H9 (cell line): ENCODE measurements around the gene HDAC5. TPM values are rescaled to one million over a fixed set of nuclear protein-coding genes. Genes with fewer than 3 reads are reported as not detected.

Source experiments
- DNase-seq: peaks from one replicate; pipeline ENCODE4 v3.0.0-alpha.2; 2017
- H2AFZ ChIP-seq: one replicate; pipeline ENCODE4 v1.6.1; 2013; ENCODE audit warnings: mild to moderate bottlenecking, low read length, control low read depth, moderate library complexity
- H2AK5ac ChIP-seq: 2 replicates; pipeline ENCODE4 v1.6.1; 2013; ENCODE audit warnings: low read length, control low read depth, mixed read lengths; ENCODE audit not compliant: insufficient read length
- H2BK120ac ChIP-seq: one replicate; pipeline ENCODE4 v1.6.1; 2013; ENCODE audit warnings: low read depth, mild to moderate bottlenecking, low read length, control low read depth, inconsistent platforms; ENCODE audit not compliant: poor library complexity, severe bottlenecking
- H2BK12ac ChIP-seq: 2 replicates; pipeline ENCODE4 v1.6.1; 2013; ENCODE audit warnings: low read length, control low read depth, mixed read lengths, low read depth; ENCODE audit not compliant: insufficient read length
- H2BK15ac ChIP-seq: 2 replicates; pipeline ENCODE4 v1.6.1; 2013; ENCODE audit warnings: low read depth, low read length, control low read depth
- H2BK20ac ChIP-seq: one replicate; pipeline ENCODE4 v1.6.1; 2013; ENCODE audit warnings: low read depth, mild to moderate bottlenecking, low read length, control low read depth, inconsistent platforms; ENCODE audit not compliant: poor library complexity, severe bottlenecking
- H2BK5ac ChIP-seq: 2 replicates; pipeline ENCODE4 v1.6.1; 2013; ENCODE audit warnings: low read length, control low read depth, mixed read lengths; ENCODE audit not compliant: insufficient read length
- H3K14ac ChIP-seq: 2 replicates; pipeline ENCODE4 v1.6.1; 2013; ENCODE audit warnings: low read length, control low read depth; ENCODE audit not compliant: insufficient read depth
- H3K18ac ChIP-seq: 2 replicates; pipeline ENCODE4 v1.6.1; 2013; ENCODE audit warnings: low read depth, mild to moderate bottlenecking, mixed read lengths, low read length, control low read depth; ENCODE audit not compliant: insufficient read length
- H3K23ac ChIP-seq: 2 replicates; pipeline ENCODE4 v1.6.1; 2013; ENCODE audit warnings: low read length, control low read depth, mixed read lengths, low read depth; ENCODE audit not compliant: insufficient read length
- H3K23me2 ChIP-seq: 2 replicates; pipeline ENCODE4 v1.6.1; 2013; ENCODE audit warnings: low read depth, mild to moderate bottlenecking, mixed read lengths, low read length, control low read depth; ENCODE audit not compliant: insufficient read length, poor library complexity, severe bottlenecking
- H3K27ac ChIP-seq: 2 replicates; pipeline ENCODE4 v1.5.1; 2013; ENCODE audit warnings: low read length, control low read depth, mixed read lengths, low read depth; ENCODE audit not compliant: insufficient read length
- H3K27me3 ChIP-seq: 2 replicates; pipeline ENCODE4 v1.6.1; 2013; ENCODE audit warnings: low read length, control low read depth, inconsistent platforms; ENCODE audit not compliant: insufficient read depth
- H3K4ac ChIP-seq: 2 replicates; pipeline ENCODE4 v1.6.1; 2013; ENCODE audit warnings: low read depth, mild to moderate bottlenecking, control low read depth, inconsistent platforms, low read length, moderate library complexity
- H3K4me1 ChIP-seq: 2 replicates; pipeline ENCODE4 v1.6.1; 2013; ENCODE audit warnings: low read length, control low read depth, inconsistent platforms; ENCODE audit not compliant: insufficient read depth
- H3K4me2 ChIP-seq: 2 replicates; pipeline ENCODE4 v1.6.1; 2013; ENCODE audit warnings: low read length, control low read depth, mixed read lengths; ENCODE audit not compliant: insufficient read length, insufficient read depth
- H3K56ac ChIP-seq: 2 replicates; pipeline ENCODE4 v1.6.1; 2013; ENCODE audit warnings: low read depth, mild to moderate bottlenecking, mixed read lengths, low read length, control low read depth; ENCODE audit not compliant: insufficient read length
- H3K79me1 ChIP-seq: 2 replicates; pipeline ENCODE4 v1.6.1; 2013; ENCODE audit warnings: low read depth, mild to moderate bottlenecking, moderate library complexity, low read length, control low read depth, inconsistent platforms; ENCODE audit not compliant: insufficient read depth, poor library complexity, severe bottlenecking
- H3K79me2 ChIP-seq: 2 replicates; pipeline ENCODE4 v1.6.1; 2013; ENCODE audit warnings: low read length, control low read depth, inconsistent platforms; ENCODE audit not compliant: insufficient read depth
- H3K9ac ChIP-seq: 2 replicates; pipeline ENCODE4 v1.6.1; 2013; ENCODE audit warnings: low read length, control low read depth, mixed read lengths; ENCODE audit not compliant: insufficient read length; ENCODE audit errors: extremely low read depth
- H3K9me3 ChIP-seq: one replicate; pipeline ENCODE4 v1.6.1; 2013; ENCODE audit warnings: low read depth, low read length, inconsistent platforms; ENCODE audit not compliant: control insufficient read depth
- H3T11ph ChIP-seq: one replicate; pipeline ENCODE4 v1.6.1; 2013; ENCODE audit warnings: mild to moderate bottlenecking, low read length, control low read depth, inconsistent platforms
- H4K20me1 ChIP-seq: one replicate; pipeline ENCODE4 v1.6.1; 2013; ENCODE audit not compliant: control insufficient read depth, insufficient read length, insufficient read depth
- H4K5ac ChIP-seq: 2 replicates; pipeline ENCODE4 v1.6.1; 2013; ENCODE audit warnings: low read depth, mild to moderate bottlenecking, mixed read lengths, low read length, control low read depth; ENCODE audit not compliant: insufficient read length
- H4K8ac ChIP-seq: replicated peaks from 2 replicates; pipeline ENCODE4 v1.6.1; 2013; ENCODE audit warnings: low read length, control low read depth, mixed read lengths, low read depth; ENCODE audit not compliant: insufficient read length
- H4K91ac ChIP-seq: 2 replicates; pipeline ENCODE4 v1.6.1; 2013; ENCODE audit warnings: low read depth, mild to moderate bottlenecking, moderate library complexity, mixed read lengths, low read length, control low read depth; ENCODE audit not compliant: insufficient read length
- H3K27ac Mint-ChIP-seq, 3 experiments: 2 replicates in 2 of 3; 3 replicates in 1 of 3; pipeline ENCODE4 v1.8.0; 2020 to 2021; ENCODE audit warnings: mixed read lengths in 3 of 3, mild to moderate bottlenecking in 1 of 3, moderate library complexity in 1 of 3
- H3K27me3 Mint-ChIP-seq: 2 replicates; pipeline ENCODE4 v1.8.0; 2021; ENCODE audit warnings: low read depth, mild to moderate bottlenecking, moderate library complexity, mixed read lengths
- H3K36me3 Mint-ChIP-seq, 3 experiments: 2 replicates in 2 of 3; 3 replicates in 1 of 3; pipeline ENCODE4 v1.8.0; 2020 to 2021; ENCODE audit warnings: low read depth in 3 of 3, mixed read lengths in 3 of 3; ENCODE audit not compliant: insufficient read depth in 1 of 3
- H3K4me1 Mint-ChIP-seq, 2 experiments: 2 replicates each; pipeline ENCODE4 v1.8.0; 2020; ENCODE audit warnings: mixed read lengths in 2 of 2
- H3K4me3 Mint-ChIP-seq, 2 experiments: 2 replicates in 1 of 2; 3 replicates in 1 of 2; pipeline ENCODE4 v1.8.0; 2020 to 2021; ENCODE audit warnings: mild to moderate bottlenecking in 2 of 2, mixed read lengths in 2 of 2, moderate library complexity in 1 of 2
- H3K9me3 Mint-ChIP-seq, 2 experiments: 2 replicates in 1 of 2; 3 replicates in 1 of 2; pipeline ENCODE4 v1.8.0; 2020; ENCODE audit warnings: mild to moderate bottlenecking in 2 of 2, mixed read lengths in 2 of 2, moderate library complexity in 1 of 2
- WGBS: extraction: QIAGEN DNeasy Blood & Tissue Kit; methylation state at CpG from one replicate; pipeline ENCODE4 v1.1.7; 2013; ENCODE audit warnings: missing lambda C conversion rate, low lambda C conversion rate, mixed read lengths; ENCODE audit not compliant: insufficient read length; ENCODE audit errors: extremely low coverage; 5-methylcytosine and 5-hydroxymethylcytosine counted together
- total RNA-seq: library from RNA; stranded (reverse); gene quantifications from 2 replicates; pipeline ENCODE4 v1.2.1, GENCODE V29; 2021
- TF ChIP-seq, protein P1 (sequence below): fragments of 200-600 bp; sonication (generic); conservative IDR thresholded peaks from 3 replicates; pipeline ENCODE4 v1.8.0; 2021; ENCODE audit warnings: antibody characterized with exemption, mild to moderate bottlenecking

The HDAC5 gene
- total RNA-seq, 1 experiment from 2014 or later = 39.5 TPM

DNA sequence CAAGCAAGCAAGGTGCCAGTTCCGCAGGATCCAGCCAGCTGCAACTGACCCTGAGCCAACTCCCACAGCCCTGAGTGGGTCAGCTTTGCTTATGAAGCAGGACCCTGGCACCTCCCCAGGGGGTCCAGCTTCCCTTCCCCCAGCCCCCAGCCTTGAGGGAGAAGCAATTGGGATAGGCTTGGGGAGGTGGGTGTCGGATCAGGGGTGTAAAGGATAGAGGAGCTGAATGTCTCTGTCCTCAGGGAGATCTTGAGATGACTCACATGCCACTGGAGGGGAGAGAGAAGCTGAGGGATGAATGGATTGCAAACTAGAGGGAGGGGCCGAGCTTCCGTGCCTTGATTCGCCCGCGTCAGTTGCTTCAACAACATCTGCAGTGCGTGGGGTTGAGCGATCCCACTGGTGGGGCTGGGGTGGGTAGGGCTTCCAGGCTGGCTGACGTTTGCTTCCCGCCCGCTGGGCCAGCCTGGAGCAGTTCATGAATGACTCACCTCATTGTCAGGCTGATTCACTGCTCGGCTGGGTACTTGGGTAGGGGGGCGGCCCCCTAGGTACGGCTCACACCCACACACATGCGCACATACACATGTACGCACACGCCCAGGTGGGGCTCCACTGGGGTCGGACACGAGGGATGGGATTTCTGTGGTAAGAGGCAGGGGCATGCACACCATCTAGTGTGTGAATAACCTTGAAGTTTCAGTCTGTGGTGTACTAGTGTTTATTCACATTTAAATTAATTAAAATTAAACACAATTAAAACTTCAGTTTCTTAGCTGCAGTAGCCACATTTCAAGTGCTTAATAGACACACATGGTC, 14.7 kb upstream of the HDAC5 start:
- no peak overlapping the region for H2BK5ac ChIP-seq
- TF ChIP-seq, protein P1, sequence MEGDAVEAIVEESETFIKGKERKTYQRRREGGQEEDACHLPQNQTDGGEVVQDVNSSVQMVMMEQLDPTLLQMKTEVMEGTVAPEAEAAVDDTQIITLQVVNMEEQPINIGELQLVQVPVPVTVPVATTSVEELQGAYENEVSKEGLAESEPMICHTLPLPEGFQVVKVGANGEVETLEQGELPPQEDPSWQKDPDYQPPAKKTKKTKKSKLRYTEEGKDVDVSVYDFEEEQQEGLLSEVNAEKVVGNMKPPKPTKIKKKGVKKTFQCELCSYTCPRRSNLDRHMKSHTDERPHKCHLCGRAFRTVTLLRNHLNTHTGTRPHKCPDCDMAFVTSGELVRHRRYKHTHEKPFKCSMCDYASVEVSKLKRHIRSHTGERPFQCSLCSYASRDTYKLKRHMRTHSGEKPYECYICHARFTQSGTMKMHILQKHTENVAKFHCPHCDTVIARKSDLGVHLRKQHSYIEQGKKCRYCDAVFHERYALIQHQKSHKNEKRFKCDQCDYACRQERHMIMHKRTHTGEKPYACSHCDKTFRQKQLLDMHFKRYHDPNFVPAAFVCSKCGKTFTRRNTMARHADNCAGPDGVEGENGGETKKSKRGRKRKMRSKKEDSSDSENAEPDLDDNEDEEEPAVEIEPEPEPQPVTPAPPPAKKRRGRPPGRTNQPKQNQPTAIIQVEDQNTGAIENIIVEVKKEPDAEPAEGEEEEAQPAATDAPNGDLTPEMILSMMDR = no peak
- no peak overlapping the region for H3K9ac ChIP-seq
- peaks cover 5% of the 10 kb centered on the region for H3K23me2 ChIP-seq
- H2BK120ac ChIP-seq = no peak overlapping the region
- H2BK12ac ChIP-seq = no peak overlapping the region
- H3K27ac Mint-ChIP-seq = peak overlapping the region; percentile 72 to 93 (median 81); a peak in 4 of 7 replicates
- H3K79me1 ChIP-seq = no peaks in the 10 kb centered on the region
- H4K5ac ChIP-seq = no peak overlapping the region
- no peak overlapping the region for H3K4ac ChIP-seq
- no peak overlapping the region for H2AFZ ChIP-seq
- H3K4me1 ChIP-seq = peaks cover 5% of the 10 kb centered on the region; the same call in 1 of the 2 replicates
- H4K8ac ChIP-seq = no peak overlapping the region
- no peak overlapping the region for H2BK15ac ChIP-seq
- no peak overlapping the region for H2AK5ac ChIP-seq
- no CpG with 5 or more reads among the region's 20 CpGs for WGBS
- no peaks in the 10 kb centered on the region; a peak in 1 of 7 replicates for H3K36me3 Mint-ChIP-seq
- H3K9me3 Mint-ChIP-seq = no peaks in the 10 kb centered on the region; a peak in 1 of 5 replicates
- H3K27ac ChIP-seq = no peak overlapping the region
- no peaks in the 10 kb centered on the region for H3K79me2 ChIP-seq
- peak overlapping the region; percentile 50 to 62; a peak in 3 of 5 replicates for H3K4me3 Mint-ChIP-seq
- no peak overlapping the region for H3K14ac ChIP-seq
- H4K20me1 ChIP-seq = no peaks in the 10 kb centered on the region
- no peak overlapping the region for H3K23ac ChIP-seq
- H3K9me3 ChIP-seq = no peaks in the 10 kb centered on the region
- peak; percentile 93 for DNase-seq
- H3K18ac ChIP-seq = peak overlapping the region; percentile 25
- peaks cover 20 to 22% of the 10 kb centered on the region in 2 experiments for H3K4me1 Mint-ChIP-seq
- no peak overlapping the region for H2BK20ac ChIP-seq
- no peak overlapping the region for H3K56ac ChIP-seq
- no peak overlapping the region for H4K91ac ChIP-seq
- no peaks in the 10 kb centered on the region for H3K27me3 ChIP-seq
- H3K4me2 ChIP-seq = peak overlapping the region; percentile 3
- H3T11ph ChIP-seq = no peak overlapping the region
- H3K27me3 Mint-ChIP-seq = no peaks in the 10 kb centered on the region
